ENCODE results near the gene ZNF778.
A peak's percentile ranks its signal among the peaks of the same experiment; 100 is the strongest.

ZNF778 gene
- 2.1 to 16.9 (median 9.9) reads per million in 17 experiments for total RNA-seq

GRCh38 chr16:89217388-89218191, at the start of gene ZNF778:
Gene ZNF778 (plus strand): TSS chr16:89217703. CDS start chr16:89221128, 3,425 bp downstream.
- DNase-seq = peak; percentile 90 to 96 (median 94)

- no peak for DNase-seq
Observed at GRCh38 chr16:89168381-89169189, 48.9 kb upstream of the ZNF778 start.

DNA sequence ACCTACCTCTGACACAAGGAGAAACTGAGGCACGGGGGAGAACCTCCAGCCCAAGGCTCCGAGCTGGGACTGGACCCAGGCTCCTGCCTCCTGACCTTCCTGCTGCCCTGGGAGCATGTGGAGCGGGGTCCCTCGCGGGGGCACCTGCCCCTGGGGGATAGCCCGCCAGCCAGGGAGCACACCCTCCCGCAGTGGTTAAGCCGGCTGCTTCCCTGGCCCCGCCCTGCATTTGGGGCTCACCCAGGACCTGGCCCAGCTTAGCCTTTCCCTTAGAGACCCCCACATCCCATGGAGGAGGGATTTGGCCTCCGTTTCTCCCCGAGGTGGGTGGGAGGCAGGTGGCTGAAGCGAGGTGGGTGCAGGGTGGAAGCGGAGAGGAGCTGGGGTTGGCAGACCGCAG, 47.7 kb upstream of the ZNF778 start:
- DNase-seq = no peak

DNA sequence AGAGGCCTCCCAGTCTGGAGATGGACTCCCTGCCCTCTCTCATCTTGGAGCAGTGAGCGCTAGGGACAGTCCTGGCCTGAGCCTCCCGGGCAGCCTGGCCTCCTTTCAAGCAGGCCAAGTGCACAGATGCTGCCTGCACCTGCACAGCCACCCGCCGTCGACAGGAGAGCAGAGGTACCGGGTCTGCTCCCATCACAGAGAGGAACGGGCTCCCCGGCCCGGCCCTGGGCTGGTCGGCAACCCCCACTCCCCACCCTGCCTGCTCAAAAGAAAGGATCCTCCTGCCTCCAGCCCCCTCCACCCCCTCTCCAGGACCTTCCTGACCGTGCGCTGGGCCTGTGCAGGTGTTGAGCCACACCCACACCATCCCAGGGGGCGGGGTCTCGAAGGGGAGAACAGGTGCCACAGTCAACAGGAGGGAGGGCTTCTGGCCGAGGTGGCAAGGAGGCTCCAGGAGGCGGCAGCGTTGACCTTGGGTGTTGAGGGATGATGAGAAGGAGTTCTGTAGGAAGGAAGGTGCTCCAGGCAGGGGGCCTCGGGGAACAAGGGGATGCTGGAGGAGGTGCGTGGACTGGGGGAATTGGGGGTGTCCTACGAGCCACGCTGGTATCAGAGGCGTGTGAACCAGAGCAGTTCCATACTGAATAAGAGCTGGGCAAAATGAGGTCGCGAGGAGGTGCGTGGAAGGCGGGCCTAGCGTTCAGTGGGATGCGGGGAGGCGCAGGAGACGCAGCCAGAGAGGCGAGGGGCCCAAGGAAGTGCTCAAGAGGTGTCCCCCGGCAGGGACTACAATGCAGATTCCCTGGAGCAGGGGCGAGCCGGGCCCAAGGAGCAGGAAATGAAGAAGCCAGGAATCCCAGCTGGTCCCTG, 46.9 kb upstream of the ZNF778 start:
- DNase-seq = peak in 1 of 4 experiments; percentile 7

DNA sequence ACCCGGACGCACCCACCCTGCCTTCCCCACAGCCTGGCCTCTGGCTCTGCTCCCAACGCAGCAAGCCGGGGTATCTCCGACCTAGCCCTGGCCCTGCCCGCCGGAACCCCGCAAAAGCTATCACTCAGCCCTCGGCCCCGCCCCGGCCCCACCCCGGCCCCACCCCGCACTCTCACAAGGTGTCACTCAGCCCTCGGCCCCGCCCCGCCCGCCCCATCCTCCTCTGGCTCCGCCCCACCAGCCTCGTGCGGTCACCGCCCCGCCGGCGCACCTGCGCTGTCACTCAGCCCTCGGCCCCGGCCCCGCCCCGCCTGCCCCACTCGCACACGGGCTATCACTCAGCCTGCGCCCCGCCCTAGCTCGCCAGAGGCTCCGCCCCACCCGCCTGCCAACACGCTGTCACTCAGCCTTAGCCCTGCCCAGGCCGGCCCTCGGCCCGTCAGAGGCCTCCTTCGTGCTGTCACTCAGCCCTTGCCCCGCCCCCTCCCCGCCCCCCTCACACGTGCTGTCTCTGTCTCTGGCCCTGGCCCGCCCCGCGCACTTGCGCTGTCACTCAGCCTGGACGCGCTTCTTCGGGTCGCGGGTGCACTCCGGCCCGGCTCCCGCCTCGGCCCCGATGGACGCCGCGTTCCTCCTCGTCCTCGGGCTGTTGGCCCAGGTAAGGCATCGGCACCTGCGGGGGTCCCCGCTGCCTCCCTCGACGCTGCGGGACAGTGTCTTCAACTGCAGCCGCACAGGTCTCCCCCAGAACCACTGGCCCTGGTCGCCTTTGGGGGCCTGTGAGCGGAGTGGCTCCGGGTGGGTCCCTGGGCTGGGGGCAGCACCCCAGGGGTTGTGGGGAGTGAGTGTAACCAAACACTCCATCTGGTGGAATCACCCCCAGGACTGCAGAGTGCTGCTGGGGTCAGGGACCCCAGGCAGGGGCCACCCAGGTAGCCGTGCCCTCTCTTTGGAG, 46.0 kb upstream of the ZNF778 start, which contains the start of gene CDH15:
TSS of gene CDH15 (plus strand) at position 533 of the 955 bp plus-strand sequence. CDS start at position 617, 84 bp downstream.
- peak; percentile 88 to 95 (median 92) for DNase-seq

DNA sequence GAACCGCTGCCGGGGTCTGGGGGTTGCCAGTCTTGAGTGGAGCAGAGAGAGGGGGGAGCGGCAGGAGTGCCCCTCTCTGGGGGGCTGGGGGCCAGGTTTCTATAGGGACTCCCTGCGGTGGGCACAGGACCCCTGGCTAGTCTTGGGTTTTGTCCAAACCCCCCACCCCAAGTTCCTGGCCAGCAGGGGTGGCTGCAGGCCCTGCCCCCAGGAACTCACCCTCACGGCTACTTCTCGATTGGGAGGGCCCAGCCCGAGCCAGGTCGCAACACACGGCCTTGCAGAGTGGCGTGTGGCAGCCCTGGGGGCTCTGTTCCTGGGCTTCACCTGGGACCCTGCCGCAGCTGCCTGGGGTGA, 45.4 kb upstream of the ZNF778 start:
- no peak for DNase-seq

DNA sequence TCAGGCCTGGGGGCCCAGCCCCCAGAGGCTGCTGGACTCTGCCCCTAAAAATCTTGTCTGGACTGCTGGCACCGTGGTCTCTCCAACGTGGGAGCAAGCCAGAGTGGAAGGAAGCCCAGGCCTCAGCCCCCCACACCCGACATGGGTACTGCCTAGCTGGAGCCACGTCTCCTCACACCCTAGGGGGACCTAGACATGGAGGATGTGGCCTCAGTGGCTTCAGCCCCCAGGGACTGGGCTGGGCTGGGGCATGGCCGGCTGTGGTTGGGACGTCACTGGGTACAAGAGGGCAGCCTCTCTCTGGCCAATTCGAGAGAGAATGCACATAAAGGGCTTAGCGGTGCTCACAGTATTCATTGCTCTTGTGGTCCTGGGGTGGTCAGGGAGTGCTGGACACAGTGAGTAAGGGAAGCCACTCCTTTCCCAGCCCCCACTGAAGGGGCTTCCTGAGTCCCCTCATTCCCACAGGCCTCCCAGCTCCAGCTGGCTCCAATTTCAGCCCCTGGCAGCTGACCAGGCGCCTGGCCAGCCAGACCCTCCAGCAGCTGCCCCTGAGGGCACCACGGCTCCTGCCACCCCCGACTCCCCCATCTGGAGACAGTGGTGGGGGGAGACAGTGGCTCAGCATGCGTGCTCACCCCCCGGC, 44.9 kb upstream of the ZNF778 start:
- DNase-seq = no peak

- DNase-seq = no peak
Observed at GRCh38 chr16:89173174-89173921, 44.2 kb upstream of the ZNF778 start.

- DNase-seq = peak in 1 of 4 experiments; percentile 15
Observed at GRCh38 chr16:89174055-89174827, 43.3 kb upstream of the ZNF778 start.

- no peak for DNase-seq
Observed at GRCh38 chr16:89174877-89175276, 42.6 kb upstream of the ZNF778 start.

- DNase-seq = no peak
Observed at GRCh38 chr16:89175280-89176146, 42.0 kb upstream of the ZNF778 start.

DNA sequence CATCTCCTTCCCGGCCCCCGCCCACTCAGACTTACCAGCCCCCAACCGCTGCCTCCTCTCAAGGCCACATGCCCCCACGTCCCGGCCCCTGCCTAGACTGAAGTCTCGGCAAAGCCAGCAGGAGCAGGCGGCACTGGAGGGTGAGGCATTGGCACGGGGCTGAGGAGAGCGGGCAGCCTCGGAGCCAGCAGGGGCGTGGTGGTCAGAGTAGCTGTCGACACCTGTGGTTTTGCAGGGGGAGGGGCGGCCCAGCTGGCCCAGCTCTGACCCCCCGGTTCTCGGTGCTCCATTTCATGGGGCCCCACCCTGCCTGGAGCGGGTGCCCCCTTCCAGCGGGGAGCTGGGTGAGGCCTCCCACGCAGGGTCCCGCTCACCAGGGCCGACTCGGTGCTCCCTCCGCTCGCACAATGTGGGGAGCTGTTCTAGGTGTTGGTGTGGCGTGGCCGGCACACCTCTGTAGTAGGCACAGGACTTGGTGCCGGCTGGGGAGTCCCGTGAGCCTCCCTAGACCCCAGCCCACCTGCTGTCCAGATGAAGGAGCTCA, 41.3 kb upstream of the ZNF778 start:
- no peak for DNase-seq

DNA sequence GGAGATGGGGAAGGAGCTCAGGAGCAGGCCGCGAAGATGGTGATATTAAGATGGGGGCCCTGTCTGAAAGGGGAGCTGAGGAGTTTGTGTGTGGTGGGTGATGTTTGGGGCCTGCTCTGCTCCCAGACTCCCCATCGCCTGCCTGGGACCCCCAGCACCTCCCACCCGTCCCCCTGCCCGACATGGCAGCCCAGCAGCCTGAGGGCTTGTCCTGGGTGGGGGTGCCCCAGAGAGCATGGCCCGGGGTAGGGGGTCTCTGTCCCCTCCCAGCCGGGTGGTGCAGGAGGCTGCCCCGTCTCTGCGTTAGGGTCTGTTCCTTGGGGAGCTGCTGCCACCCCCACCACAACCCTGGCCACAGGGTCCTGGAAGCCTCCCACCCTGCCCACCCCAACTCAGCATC, 40.8 kb upstream of the ZNF778 start:
- no peak for DNase-seq

DNA sequence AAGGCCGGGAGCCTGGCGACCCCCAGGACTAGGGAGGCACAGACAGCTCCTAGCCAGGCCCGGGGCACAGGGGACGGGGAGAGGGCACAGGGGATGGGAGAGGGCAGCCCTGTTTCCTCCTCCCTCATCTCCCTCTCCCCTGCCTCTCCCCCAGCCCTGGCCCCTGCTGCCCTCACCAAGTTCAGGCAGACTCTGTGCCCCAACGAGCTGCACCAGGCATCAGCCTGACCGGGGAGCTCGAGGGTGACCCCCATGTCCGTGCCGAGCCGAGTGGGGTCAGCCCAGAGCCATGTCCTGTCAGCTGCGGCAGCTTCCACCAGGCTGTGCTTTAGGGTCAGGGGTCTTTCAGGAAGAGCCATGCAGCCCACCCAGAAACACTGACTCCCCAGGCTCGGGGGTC, 40.0 kb upstream of the ZNF778 start:
- no peak for DNase-seq

DNA sequence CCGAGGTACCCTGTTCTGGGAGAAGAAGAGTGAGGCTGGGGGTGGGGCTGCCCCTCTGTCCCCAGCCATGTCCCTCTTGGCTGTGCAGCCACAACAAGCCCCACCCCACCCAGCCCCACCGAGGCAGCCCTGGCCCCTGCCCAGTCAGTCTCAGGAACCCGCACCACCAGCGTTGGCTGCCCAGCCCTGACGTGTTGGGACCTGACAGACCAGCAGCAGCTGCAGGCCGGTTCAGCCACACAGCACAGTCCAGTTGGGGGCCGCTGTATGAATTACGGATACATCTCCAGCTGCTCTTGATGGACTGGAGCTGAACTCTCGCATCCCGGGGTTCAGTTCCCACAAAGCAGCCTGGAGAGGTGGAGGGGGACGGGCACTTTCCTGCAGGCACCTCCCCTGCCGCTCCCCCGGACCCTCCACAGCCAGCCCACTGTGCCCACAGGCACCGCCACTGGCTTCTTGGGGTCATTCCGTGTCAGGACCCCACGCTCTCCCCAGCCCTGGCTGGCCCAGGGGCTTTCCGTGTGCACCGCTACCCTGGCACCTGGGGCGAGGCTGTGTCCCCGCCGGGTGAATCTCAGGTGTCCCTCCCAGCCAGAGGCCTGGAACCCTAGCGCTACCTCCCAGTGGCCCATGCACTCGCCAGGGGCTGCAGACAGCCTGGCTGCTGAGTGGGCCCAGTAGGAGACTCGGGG, 38.9 kb upstream of the ZNF778 start:
- no peak for DNase-seq

DNA sequence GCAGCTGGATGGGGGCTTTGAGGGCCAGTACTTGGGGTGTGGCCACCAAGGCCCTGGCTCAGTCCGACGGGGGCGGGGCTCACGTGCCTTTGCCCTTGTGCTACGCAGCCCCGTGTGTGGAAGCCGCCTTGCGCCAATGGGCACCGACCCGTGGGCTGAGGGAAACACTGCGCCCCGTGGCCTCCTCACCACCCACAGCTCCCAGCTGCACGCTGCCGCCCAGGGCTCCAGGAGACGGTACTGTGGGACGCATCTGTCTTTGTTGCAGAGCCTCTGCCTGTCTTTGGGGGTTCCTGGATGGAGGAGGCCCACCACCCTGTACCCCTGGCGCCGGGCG, 38.4 kb upstream of the ZNF778 start:
- DNase-seq = no peak

- no peak for DNase-seq
Observed at GRCh38 chr16:89179656-89180315, 37.7 kb upstream of the ZNF778 start.
